ENCODE results near the gene ETNK2.
A peak's percentile ranks its signal among the peaks of the same experiment; 100 is the strongest.

The ETNK2 gene

GRCh38 chr1:204146965-204147364 is 4.9 kb downstream of the ETNK2 start:
- DNase-seq: no peak

GRCh38 chr1:204146309-204146708 is 5.5 kb downstream of the ETNK2 start:
- no peak for DNase-seq

DNA sequence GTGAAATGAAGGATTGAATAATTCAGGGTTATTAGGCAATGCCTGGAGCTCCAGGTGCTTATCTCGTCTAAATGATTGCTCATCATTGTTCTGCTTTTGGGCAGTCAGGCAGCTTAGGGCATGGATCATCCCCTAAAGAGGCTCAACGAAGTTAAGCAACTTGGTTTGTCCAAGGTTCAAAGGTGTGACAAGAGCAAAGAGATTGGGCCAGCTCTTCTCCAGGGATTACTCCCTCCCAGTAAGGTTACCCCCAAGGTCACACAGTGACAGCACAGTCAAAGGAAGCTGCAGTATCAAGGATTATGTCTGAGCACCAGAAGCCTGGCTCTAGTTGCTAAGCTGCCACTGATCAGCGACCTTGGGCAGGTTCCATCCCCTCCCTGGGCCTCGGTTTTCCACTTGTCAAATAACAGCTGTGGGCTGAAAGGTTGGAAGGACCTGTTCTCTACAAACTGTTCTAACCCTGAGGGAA is 6.8 kb downstream of the ETNK2 start:
- DNase-seq: no peak

GRCh38 chr1:204143276-204144041 is 8.4 kb downstream of the ETNK2 start:
- DNase-seq: no peak

DNA sequence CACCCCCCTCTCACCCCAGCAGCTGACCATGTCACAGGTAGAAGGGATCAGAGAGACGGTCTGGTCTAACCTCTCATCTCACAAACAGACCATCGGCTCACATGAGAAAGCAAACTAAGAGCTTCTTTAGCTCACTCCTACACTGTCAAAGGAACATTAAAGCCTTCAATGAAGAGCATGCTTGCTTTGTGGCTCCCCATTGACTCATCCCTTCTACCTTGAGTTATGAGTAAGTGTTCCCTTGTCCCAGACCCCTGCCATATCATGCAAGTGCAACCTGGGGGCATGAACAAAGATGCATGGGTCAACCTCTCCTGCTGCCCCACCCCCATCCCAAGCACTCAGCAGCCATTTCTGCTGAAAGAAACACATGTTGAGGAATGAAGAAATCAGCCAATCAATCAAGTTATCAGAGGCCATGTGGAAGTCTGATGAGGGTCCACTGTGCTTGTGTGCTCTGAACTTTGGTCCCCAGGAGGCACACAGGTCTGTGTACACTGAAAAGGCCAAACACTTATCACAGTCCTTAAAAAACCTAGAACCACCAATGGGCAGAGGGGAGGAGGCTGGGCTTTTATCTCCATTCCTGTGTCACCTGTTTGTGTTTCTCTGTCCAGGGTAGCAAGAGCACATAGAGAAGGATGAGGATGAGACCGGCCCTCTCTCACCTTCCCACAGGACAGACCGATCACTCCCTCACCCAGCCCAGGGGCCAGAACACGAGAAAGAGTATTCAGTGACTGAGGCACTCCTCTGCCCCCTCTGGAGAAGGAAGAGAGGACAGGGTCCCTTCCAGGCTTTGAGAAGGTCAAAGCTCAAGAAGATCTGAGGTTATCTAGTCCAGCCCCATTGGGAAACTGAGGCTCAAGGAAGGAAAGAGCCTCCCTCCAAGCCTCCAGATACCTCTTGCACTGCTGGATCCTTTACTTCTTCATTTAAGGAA is 9.5 kb downstream of the ETNK2 start:
- DNase-seq: no peak

GRCh38 chr1:204141131-204141530 is 10.7 kb downstream of the ETNK2 start:
- no peak for DNase-seq

DNA sequence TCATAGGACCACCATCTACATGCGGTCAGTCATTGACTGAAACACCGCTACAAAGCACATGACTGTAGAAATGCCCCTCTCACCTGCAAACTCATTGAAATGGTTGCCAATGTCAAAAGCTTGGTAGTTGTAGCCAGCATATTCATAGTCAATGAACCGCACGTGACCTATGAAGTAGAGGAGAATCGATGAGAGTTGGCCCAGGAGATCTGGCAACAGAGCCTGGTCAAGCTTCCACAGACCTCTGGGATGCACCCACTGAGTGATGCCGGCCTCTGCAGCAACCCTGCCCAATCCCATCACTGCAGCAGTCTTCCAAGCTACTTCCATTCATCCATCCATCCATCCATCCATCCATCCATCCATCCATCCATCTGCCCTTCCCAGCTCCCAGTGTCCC is 11.9 kb downstream of the ETNK2 start:
- no peak for DNase-seq

DNA sequence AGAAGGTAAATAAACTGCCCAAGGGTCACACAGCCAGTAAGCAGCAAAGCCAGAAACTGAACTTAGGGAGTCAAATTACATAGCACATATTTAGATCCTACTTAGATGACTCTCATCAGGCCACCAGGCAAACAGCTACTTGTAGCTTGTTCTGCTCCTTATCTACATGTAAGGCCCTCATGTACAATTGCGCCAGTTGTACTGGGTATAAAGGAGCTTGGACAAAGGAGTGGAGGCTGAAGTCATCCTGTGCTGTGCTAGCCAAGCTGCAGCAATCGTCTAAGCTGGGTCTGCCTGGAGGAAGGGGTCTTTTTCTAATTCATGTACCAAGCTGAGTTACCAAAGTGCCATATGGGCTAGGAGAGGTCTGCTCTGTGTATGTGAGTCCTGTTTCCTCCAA is 12.8 kb downstream of the ETNK2 start:
- DNase-seq: no peak

- no peak for DNase-seq
Observed at GRCh38 chr1:204136814-204137213, 15.0 kb downstream of the ETNK2 start.

DNA sequence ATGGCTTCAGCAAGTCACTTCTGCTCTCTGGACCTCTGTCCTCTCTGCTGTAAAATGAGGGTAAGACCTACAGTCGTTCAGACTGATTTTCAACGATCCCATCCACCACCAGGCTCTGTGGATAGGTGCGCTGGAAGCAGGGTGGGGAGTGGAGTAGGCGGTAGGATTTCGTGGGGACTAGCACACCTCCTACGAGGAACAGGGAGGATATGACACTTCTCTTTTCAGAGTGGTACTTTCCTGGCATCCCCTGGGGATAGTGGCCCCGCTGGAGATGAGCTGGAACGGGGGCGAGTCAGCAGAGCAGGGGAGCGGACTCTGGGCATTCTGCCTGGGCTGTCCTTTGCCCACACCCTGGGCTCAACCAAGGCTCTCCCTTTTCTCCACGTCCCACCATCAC is 17.7 kb downstream of the ETNK2 start:
- DNase-seq: no peak

- no peak for DNase-seq
Observed at GRCh38 chr1:204132718-204133117, 19.1 kb downstream of the ETNK2 start.

GRCh38 chr1:204131978-204132377 is 19.9 kb downstream of the ETNK2 start:
- no peak for DNase-seq

- DNase-seq: peak; percentile 92
Observed at GRCh38 chr1:204130981-204131892, 20.6 kb downstream of the ETNK2 start.

DNA sequence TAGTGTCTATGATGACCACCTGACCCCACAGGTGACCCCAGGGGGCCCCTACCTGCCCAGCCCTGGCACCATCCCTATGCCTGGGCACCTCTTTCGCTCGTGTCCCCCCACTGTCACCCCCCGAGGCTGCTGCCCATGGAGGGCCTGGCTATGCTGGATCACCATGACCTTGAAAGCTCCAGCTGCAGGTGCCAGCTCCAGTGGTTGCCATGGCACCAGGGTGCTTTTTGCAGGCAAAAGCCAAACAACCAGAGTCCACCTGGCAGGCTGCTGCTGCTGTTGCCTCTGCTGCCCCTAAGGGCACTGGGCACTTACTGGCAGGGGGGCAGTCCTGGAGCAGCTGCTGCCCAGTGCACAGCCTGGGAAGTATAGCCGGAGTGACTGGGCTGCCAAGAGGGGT is 21.7 kb downstream of the ETNK2 start:
- no peak for DNase-seq

DNA sequence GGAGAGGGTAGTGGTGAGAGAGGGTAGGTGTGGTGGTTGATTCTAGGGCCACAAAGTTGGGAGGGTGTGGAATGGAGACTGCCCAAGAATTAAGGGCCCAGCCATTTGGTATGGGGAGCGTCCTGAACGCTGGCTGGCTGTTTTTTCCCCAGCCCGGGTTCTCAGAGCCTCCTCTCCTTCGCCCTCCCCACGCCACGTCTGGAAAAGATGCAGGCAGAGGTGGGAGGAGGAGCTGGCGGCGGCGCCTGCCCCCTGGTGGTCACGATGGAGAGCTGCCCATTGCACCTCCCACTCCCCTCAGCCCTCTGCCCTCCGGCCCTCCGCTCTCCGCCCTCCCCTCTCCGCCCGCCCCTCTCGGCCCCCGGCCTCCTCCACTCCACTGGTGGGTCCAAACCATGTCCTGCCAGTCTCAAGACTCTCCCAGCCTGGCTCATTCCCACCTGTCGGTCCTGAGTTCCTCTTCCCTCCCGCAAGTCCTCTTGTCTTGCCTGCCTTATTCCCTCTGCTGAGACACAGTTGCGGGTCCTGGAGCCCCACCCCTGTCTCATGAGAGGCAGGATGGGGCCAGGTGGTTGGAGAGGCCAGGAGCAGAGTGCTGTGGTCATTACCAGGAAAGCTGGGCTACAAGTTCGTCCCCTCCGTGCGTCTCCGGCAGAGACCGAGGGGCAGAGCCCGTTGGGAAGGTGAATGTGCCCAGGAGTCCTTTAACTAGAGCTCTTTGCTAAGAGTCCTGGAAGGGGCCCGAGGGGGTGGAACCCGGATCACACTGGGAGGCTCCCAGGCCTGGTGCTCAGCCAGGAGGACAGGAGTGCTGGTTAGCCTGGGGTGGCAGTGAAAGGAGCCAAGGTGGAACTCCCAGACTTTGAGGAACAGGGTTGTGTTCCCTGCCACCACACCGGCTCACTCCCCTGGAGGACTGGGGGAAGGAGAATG is 22.6 kb downstream of the ETNK2 start:
- peak; percentile 70 for DNase-seq

- no peak for DNase-seq
Observed at GRCh38 chr1:204128464-204128963, 23.3 kb downstream of the ETNK2 start.

DNA sequence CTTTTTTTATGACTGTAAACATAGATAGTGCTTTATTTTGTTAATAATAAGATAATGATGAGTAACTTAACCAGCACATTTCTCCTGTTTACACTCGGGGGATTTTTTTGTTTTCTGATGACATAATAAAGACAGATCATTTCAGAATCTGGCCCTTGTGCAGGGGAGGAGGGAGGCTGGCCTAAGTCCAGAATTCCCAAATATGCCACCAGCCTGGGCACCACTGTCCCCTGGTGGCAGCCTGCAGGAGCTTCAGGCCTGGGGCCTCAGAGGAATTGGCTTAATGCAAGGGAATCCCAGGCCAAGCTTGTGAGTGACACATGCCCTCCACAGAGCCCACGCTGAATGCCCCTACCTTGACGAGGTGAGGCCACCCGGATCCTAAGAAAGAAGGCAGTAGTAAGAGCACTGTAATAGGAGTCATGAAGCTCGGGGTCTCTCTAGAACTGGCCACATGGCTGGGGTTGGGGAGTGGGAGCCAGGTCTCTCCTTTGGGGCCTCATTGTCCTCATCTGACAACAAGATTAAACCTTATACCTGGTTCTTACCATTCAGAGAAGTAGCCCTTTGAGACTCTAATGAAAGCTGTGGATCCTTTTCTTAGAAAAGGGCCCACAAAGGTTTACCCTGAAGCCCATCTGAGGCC is 24.1 kb downstream of the ETNK2 start:
- DNase-seq: peak; percentile 85

DNA sequence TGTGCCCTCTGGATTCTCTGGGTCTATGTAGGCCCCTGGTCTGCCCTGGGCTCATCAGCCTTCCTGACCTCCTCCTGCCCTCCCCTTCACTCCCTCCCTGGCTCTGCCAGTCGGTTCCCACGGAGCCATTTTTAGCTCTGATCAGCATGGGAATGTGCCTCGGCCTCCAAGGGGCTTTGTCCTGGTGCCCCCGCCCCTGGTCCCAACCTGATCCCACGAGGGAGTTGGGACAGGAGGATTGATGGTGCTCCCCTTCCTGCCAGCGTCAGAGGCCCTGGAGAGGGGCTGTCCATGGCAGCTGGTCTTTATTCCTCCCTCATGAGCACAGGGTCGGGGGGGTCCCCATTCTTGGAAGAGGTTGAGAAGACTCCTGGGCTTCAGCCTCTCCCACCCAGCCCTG is 24.9 kb downstream of the ETNK2 start:
- no peak for DNase-seq

DNA sequence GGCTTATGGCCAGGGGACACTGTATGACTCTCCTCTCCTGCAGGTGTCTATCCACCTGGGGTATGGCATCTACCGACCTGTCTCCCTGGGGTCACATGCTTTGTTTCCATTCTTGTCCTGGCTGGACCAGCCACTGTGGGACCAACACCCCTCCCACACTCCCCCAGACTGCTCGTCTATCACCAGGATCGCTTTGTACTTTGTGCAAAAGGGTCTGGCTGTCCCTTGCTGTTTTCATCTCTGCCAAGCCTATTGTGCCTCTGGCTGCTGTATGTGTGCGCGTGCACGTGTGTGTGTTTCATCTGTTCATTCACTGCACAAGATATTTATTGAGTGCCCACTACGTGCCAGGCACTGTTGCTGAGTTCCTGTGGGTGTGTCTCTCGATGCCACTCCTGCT is 25.5 kb downstream of the ETNK2 start:
- DNase-seq: no peak

DNA sequence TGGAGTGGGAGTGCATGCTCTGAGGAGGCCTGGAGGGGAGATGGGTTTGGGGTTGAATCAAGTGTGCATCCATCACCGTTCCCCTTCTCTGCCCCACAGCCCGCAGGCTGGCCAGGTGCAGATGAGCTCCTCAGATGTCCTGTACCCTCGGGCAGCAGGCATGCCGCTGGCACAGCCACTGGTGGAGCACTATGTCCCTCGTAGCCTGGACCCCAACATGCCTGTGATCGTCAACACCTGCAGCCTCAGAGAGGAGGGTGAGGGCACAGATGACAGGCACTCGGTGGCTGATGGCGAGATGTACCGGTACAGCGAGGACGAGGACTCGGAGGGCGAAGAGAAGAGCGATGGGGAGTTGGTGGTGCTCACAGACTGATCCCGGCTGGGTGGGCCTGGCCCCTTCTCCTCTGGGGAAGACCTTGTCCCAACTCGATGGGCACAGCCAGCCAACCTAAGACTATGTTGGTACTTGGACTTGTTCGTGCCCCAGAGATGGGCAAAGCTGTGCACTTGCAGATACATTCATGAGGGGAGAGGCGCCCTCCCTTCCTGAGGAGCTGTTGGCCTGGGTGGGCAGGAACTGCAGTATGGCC is 26.0 kb downstream of the ETNK2 start:
- DNase-seq: no peak

DNA sequence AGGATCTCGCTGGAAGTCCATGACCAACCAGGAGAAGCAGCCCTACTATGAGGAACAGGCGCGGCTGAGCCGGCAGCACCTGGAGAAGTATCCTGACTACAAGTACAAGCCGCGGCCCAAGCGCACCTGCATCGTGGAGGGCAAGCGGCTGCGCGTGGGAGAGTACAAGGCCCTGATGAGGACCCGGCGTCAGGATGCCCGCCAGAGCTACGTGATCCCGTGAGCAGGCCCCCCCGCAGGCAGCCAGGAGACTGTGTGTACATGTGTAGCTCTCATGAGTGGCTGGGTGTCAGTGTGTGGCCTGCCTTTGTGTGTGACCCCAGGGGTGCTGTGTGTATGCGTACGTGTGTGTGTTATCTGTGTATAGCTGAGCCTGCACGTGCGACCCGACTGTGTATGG is 27.2 kb downstream of the ETNK2 start:
- no peak for DNase-seq
